ENCODE measurements around the gene DPP10.
"Not testable (repeated sequence)": the region's sequence is repeated elsewhere in the genome, so short reads cannot be mapped to it uniquely, and the experiment has no call there.

The DPP10 gene

GRCh38 chr2:115422004-115422634 lies 979.7 kb downstream of the DPP10 start:
- no peak for DNase-seq (ENCODE audit: low read depth in 2 of 2)

- no peak for DNase-seq (ENCODE audit: low read depth in 2 of 2)
Measured at GRCh38 chr2:115427436-115427835, 985.0 kb downstream of the DPP10 start.

GRCh38 chr2:115440746-115441145 lies 998.3 kb downstream of the DPP10 start:
- not testable (repeated sequence) for DNase-seq (ENCODE audit: low read depth in 2 of 2)

GRCh38 chr2:115443539-115444185 lies 1001.2 kb downstream of the DPP10 start:
- DNase-seq (ENCODE audit: low read depth in 2 of 2), result no peak

- no peak for DNase-seq (ENCODE audit: low read depth in 2 of 2)
Measured at GRCh38 chr2:115460008-115460407, 1017.6 kb downstream of the DPP10 start.

GRCh38 chr2:115480741-115481140 lies 1038.3 kb downstream of the DPP10 start:
- no peak for DNase-seq (ENCODE audit: low read depth in 2 of 2)

- no peak for DNase-seq (ENCODE audit: low read depth in 2 of 2)
Measured at GRCh38 chr2:115481842-115482241, 1039.4 kb downstream of the DPP10 start.

GRCh38 chr2:115483666-115484065 lies 1041.2 kb downstream of the DPP10 start:
- DNase-seq (ENCODE audit: low read depth in 2 of 2), result no peak

- DNase-seq (ENCODE audit: low read depth in 2 of 2), result no peak
Measured at GRCh38 chr2:115484486-115484885, 1042.0 kb downstream of the DPP10 start.

- DNase-seq (ENCODE audit: low read depth in 2 of 2), result no peak
Measured at GRCh38 chr2:115484983-115485382, 1042.5 kb downstream of the DPP10 start.

GRCh38 chr2:115491186-115491793 lies 1048.8 kb downstream of the DPP10 start:
- no peak for DNase-seq (ENCODE audit: low read depth in 2 of 2)

GRCh38 chr2:115505331-115505730 lies 1062.9 kb downstream of the DPP10 start:
- DNase-seq (ENCODE audit: low read depth in 2 of 2), result no peak

GRCh38 chr2:115520727-115521126 lies 1078.3 kb downstream of the DPP10 start:
- DNase-seq (ENCODE audit: low read depth in 2 of 2), result no peak

GRCh38 chr2:115524452-115524851 lies 1082.0 kb downstream of the DPP10 start:
- DNase-seq (ENCODE audit: low read depth in 2 of 2), result no peak

GRCh38 chr2:115529627-115530026 lies 1087.2 kb downstream of the DPP10 start:
- DNase-seq (ENCODE audit: low read depth in 2 of 2), result no peak

- DNase-seq (ENCODE audit: low read depth in 2 of 2), result no peak
Measured at GRCh38 chr2:115533081-115533480, 1090.6 kb downstream of the DPP10 start.

GRCh38 chr2:115541814-115542213 lies 1099.4 kb downstream of the DPP10 start:
- no peak for DNase-seq (ENCODE audit: low read depth in 2 of 2)

GRCh38 chr2:115542331-115542730 lies 1099.9 kb downstream of the DPP10 start:
- no peak for DNase-seq (ENCODE audit: low read depth in 2 of 2)

GRCh38 chr2:115543024-115543423 lies 1100.6 kb downstream of the DPP10 start:
- no peak for DNase-seq (ENCODE audit: low read depth in 2 of 2)

GRCh38 chr2:115543461-115543860 lies 1101.0 kb downstream of the DPP10 start:
- DNase-seq (ENCODE audit: low read depth in 2 of 2), result no peak

GRCh38 chr2:115549611-115550130 lies 1107.2 kb downstream of the DPP10 start:
- DNase-seq (ENCODE audit: low read depth in 2 of 2), result no peak

GRCh38 chr2:115552726-115553125 lies 1110.3 kb downstream of the DPP10 start:
- DNase-seq (ENCODE audit: low read depth in 2 of 2), result no peak

GRCh38 chr2:115554153-115554552 lies 1111.7 kb downstream of the DPP10 start:
- no peak for DNase-seq (ENCODE audit: low read depth in 2 of 2)
